Occipital lobe (tissue), 2 donors: Measurements from ENCODE around the gene VTI1A. TPM values are rescaled to one million over a fixed set of nuclear protein-coding genes. Genes with fewer than 3 reads are reported as not detected.
"Not testable (repeated sequence)": the region's sequence is repeated elsewhere in the genome, so short reads cannot be mapped to it uniquely, and the experiment has no call there.

ENCODE experiments used
- DNase-seq: peaks from one replicate; lab custom pipeline; 2025; lab: John Stamatoyannopoulos, UW
- total RNA-seq: library from RNA; depleted of rRNA; stranded (reverse); fragments of >200 nt; gene quantifications from one replicate; pipeline ENCODE4 v1.2.3, GENCODE V29; 2014

The VTI1A gene
- total RNA-seq, 1 donor from 2014 or later = 70.0 TPM

GRCh38 chr10:112454910-112455779, 8.1 kb downstream of the VTI1A start:
- DNase-seq = no peak

GRCh38 chr10:112456533-112456932, 9.5 kb downstream of the VTI1A start:
- DNase-seq = no peak

GRCh38 chr10:112460366-112460765, 13.4 kb downstream of the VTI1A start:
- no peak for DNase-seq

- no peak for DNase-seq
Measured at GRCh38 chr10:112461029-112461887, 14.2 kb downstream of the VTI1A start.

- DNase-seq = not testable (repeated sequence)
Measured at GRCh38 chr10:112464074-112464473, 17.1 kb downstream of the VTI1A start.

- DNase-seq = no peak
Measured at GRCh38 chr10:112465299-112465883, 18.4 kb downstream of the VTI1A start.

- DNase-seq = no peak
Measured at GRCh38 chr10:112466802-112467201, 19.8 kb downstream of the VTI1A start.

GRCh38 chr10:112467541-112468075, 20.6 kb downstream of the VTI1A start:
- no peak for DNase-seq

GRCh38 chr10:112471878-112472487, 25.0 kb downstream of the VTI1A start:
- DNase-seq = no peak

- no peak for DNase-seq
Measured at GRCh38 chr10:112475575-112476218, 28.7 kb downstream of the VTI1A start.

- no peak for DNase-seq
Measured at GRCh38 chr10:112481602-112482001, 34.6 kb downstream of the VTI1A start.

GRCh38 chr10:112484399-112484798, 37.4 kb downstream of the VTI1A start:
- DNase-seq = no peak

GRCh38 chr10:112487964-112488363, 40.9 kb downstream of the VTI1A start:
- no peak for DNase-seq

- DNase-seq = no peak
Measured at GRCh38 chr10:112490545-112490944, 43.5 kb downstream of the VTI1A start.

- no peak for DNase-seq
Measured at GRCh38 chr10:112491144-112491543, 44.1 kb downstream of the VTI1A start.

- no peak for DNase-seq
Measured at GRCh38 chr10:112492736-112493135, 45.7 kb downstream of the VTI1A start.

GRCh38 chr10:112497347-112497950, 50.4 kb downstream of the VTI1A start:
- no peak for DNase-seq

- no peak for DNase-seq
Measured at GRCh38 chr10:112498806-112499205, 51.8 kb downstream of the VTI1A start.

- DNase-seq = not testable (repeated sequence)
Measured at GRCh38 chr10:112499985-112500384, 53.0 kb downstream of the VTI1A start.

- DNase-seq = no peak
Measured at GRCh38 chr10:112502536-112502935, 55.5 kb downstream of the VTI1A start.
